Skeletal muscle cell (primary cell): ENCODE data around the gene TPTE2.
"Not testable (repeated sequence)": the region's sequence is repeated elsewhere in the genome, so short reads cannot be mapped to it uniquely, and the experiment has no call there.

Source experiments
- DNase-seq: peaks from one replicate; pipeline ENCODE4 v3.0.0-alpha.2; 2010; ENCODE audit warnings: low read depth
- H3K4me3 ChIP-seq: 2 replicates; pipeline ENCODE4 v1.5.1; 2011; ENCODE audit warnings: low read depth, mild to moderate bottlenecking, control low read depth, low read length, moderate library complexity

TPTE2 gene

GRCh38 chr13:19561127-19561582, at the start of gene TPTE2:
Gene TPTE2, minus strand, starts transcription at chr13:19561532. Its CDS starts 58,298 bp downstream, at chr13:19503234.
- H3K4me3 ChIP-seq, DNase-seq: not testable (repeated sequence)

DNA sequence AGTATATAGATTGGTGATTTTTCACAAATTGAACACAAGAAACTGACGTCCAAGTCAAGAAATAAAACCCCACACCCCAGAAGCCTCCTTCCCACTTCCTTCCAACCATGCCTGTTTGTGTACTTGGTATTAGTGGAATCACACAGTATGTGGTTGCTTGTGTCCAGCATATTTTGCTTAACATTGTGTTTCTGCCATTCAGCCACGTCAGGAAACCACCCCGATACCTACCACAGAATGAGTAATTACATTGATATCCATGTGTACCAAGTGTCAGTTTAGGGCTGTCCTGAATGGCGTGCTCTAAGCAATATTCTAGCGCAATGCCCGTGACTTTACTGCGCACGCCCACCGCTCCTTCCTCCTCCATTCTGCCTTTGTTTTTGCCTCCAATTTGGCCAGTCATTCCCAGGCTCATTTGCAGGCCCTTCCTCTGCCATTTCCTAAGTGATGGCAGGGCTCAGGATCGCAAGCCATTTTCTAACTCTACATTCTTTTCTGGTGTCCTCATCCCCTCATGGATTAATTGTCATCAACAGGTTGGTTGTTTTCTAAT, 46.3 kb upstream of the TPTE2 start:
- H3K4me3 ChIP-seq = no peak overlapping the region
- DNase-seq = no peak

- H3K4me3 ChIP-seq = no peak overlapping the region
- DNase-seq = no peak
Measured at GRCh38 chr13:19606737-19607136, 45.4 kb upstream of the TPTE2 start.

DNA sequence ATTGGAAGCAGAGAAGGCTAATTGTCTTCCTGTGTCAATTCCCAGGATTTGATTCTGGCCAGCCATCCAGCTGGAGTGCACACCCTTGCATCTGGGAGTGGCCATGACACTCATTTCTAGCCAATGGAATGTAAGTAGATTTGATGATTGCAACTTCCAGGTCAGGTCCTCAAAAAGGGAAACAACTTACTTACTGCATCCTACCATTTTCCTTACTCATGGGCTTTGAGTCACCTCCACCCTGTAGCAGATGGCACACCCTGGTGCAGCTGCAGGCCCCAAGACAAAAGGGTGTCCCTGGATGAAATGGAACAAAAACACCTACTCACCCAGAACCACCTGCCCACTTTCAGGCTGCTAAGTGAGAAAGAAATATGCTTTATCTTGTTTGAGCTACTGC, 44.8 kb upstream of the TPTE2 start:
- H3K4me3 ChIP-seq = no peak overlapping the region
- no peak for DNase-seq

DNA sequence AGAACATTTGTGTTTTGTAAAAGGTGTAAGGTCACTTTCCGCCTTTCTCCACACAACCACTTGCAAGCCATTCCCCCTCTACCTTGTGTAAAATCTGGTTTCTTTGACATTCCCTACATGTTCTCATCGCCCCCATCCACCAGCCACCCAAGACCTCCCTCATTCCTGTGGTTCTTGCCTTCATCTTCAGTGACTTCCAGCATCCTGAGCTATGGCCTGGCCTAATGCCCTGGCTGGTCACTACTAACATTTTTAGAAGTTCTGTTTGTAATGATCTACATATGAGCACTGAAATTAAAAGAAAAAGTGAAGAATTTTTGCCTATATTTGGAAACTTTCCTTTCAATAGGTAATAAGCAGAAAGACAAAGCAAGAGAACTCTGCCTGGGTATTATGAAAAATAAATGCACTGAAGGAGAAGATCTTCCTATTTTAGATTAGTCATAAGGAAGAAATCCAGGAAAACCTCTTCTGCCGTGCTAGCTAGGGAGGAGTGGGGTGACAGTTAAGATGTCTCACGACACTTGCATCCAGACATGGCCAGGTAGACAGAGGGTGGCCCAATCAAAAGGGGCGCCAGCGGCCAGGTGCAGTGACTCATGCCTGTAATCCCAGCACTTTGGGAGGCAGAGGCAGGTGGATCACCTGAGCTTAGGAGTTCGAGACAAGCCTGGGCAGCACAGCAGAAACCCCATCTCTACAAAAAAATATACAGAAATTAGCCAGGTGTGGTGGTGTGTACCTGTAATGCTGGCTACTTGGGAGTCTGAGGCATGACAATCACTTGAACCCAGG, 44.0 kb upstream of the TPTE2 start:
- DNase-seq = no peak
- no peak overlapping the region for H3K4me3 ChIP-seq

DNA sequence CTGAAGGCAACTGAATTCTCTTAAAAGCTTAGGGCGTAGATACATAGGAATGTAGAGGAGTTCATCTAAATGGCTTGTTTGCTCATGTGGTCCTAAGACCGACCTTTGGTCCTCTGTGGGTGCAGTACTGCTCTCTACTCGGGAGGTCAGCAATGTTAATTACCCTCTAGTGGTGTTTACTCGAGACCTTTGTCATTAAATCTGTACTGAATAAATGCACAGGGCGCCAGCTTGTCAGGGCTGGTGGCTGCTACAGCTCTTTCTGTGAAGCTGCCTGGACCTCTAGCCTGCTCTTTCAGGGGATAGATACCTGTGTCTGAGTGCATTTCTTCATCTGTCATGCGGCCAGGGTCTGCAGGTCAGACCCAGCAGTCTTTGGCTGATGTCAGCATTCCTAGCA, 43.0 kb upstream of the TPTE2 start:
- DNase-seq = no peak
- no peak overlapping the region for H3K4me3 ChIP-seq

GRCh38 chr13:19601749-19602725, 40.7 kb upstream of the TPTE2 start:
- no peak for DNase-seq
- peak overlapping the region; percentile 59 for H3K4me3 ChIP-seq

DNA sequence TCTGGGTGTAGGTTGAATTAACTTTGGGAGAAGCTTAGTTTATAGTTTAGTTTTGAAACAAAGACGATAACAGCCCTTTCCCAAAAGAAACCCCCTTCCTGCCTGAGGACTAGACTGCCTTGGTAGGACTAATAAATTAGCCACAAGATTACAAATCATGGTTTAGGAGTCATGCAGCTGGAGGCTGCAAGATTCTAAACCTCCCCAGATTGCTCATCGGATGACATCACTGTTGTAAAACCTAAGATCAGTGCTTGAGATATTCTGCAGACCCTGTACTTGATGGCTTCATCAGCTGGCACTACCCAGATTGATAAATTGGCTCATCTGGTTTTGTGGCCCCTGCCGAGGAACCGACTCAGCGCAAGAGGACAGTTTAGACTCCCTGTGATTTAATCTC, 36.2 kb upstream of the TPTE2 start:
- no peak overlapping the region for H3K4me3 ChIP-seq
- peak; percentile 31 for DNase-seq

GRCh38 chr13:19596960-19597361, 35.6 kb upstream of the TPTE2 start:
- H3K4me3 ChIP-seq = no peak overlapping the region
- no peak for DNase-seq

DNA sequence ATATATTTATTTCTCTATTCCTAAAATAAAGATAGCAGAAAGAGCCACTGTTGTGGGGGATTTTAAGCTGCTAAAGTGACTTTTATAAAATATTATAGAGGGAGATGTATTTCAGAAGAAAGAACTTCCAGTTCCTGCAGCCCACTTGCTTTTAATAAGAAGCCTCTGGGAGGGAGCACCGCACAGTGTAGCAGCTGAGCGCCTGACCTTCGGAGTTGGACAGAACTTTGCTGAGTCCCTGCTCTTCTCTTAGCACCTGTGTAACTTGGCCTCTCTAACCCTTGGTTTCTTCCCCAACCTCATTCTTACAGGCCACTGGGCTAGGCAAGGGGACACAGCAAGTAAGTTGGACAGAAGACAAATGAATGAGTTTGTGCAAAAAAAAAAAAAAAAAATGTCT, 34.8 kb upstream of the TPTE2 start:
- H3K4me3 ChIP-seq = no peak overlapping the region
- DNase-seq = no peak

DNA sequence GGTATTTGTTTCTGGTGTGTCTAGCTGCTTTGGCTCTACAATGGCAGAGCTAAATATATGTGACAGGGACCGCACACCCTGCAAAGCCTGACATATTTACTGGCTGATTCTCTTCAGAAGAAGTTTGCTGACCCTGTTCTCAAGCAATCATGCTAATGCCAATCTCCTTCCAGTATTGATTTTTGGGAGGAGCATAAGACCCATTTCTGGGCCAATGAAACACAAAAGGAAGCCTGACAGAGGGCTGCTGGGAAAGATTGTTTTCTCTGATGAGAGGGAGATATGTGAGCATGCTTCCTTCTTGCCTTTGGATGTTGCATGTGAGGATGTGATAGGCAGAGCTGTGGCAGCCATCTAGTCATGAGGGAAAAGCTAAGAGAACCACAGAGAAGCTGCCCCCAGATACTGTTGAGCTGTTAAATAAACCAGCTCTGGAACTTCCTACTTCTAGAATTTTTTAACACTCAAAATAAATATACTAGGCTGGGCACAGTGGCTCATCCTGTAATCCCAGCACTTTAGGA, 31.4 kb upstream of the TPTE2 start:
- H3K4me3 ChIP-seq = no peak overlapping the region
- DNase-seq = no peak

GRCh38 chr13:19591864-19592263, 30.5 kb upstream of the TPTE2 start:
- DNase-seq = no peak
- H3K4me3 ChIP-seq = no peak overlapping the region

- no peak for DNase-seq
- no peak overlapping the region for H3K4me3 ChIP-seq
Measured at GRCh38 chr13:19590423-19590822, 29.1 kb upstream of the TPTE2 start.

- DNase-seq = no peak
- H3K4me3 ChIP-seq = no peak overlapping the region
Measured at GRCh38 chr13:19589312-19589711, 28.0 kb upstream of the TPTE2 start.

- H3K4me3 ChIP-seq = no peak overlapping the region
- no peak for DNase-seq
Measured at GRCh38 chr13:19587635-19588300, 26.4 kb upstream of the TPTE2 start.

- H3K4me3 ChIP-seq = peak overlapping the region; percentile 13
- DNase-seq = no peak
Measured at GRCh38 chr13:19586904-19587634, 25.7 kb upstream of the TPTE2 start.

GRCh38 chr13:19581675-19582074, 20.3 kb upstream of the TPTE2 start:
- DNase-seq = no peak
- H3K4me3 ChIP-seq = no peak overlapping the region

DNA sequence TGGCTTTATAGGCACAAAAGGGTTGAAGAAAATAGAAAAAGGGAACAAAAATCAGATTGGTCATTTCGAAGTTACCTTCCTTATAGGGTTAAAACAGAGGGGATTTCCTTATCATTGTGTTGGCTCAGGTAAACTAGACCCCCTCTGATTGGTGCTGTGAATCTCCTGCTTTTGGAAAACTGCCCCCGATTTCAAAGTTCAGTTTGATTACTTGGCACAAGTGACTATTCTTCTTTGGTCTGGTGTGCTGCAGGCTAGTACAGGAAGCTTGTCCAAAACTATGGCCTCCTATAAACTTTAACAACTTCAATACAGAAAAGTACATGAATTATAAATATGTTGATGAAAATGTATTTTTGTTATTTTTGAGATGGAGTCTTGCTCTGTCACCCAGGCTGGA, 13.9 kb upstream of the TPTE2 start:
- no peak overlapping the region for H3K4me3 ChIP-seq
- no peak for DNase-seq
